ENCODE measurements around the gene LMOD2. TPM values are rescaled to one million over a fixed set of nuclear protein-coding genes. Genes with fewer than 3 reads are reported as not detected.

LMOD2 gene
- total and polyA plus RNA-seq, 9 of the 15 experiments (the other 6 are each of a cell fraction or from before 2014, with no cell fraction given), result 0.04 TPM; not detected in 8

GRCh38 chr7:123609883-123610239 is 45.8 kb upstream of the LMOD2 start (continued):
- TF ChIP-seq ZBTB40 (IDR thresholded peaks at IDR 0.05) (peak; percentile 10; the same call in 1 of the 2 replicates), ZBTB40 (CRISPR knock-in tag; IDR thresholded peaks at IDR 0.05) (no peak), KDM4B (IDR thresholded peaks at IDR 0.05; ENCODE audit: borderline replicate concordance in 2 of 2, low read depth in 1 of 2) (no peak), ZBTB17 (CRISPR knock-in tag; IDR thresholded peaks at IDR 0.05) (0 out of 2 replicates have a peak, but pooled peaks have one; percentile 28), ZNF764 (CRISPR knock-in tag; IDR thresholded peaks at IDR 0.05; ENCODE audit: low read depth) (no peak)
